ENCODE results near the gene HES1.

DNA sequence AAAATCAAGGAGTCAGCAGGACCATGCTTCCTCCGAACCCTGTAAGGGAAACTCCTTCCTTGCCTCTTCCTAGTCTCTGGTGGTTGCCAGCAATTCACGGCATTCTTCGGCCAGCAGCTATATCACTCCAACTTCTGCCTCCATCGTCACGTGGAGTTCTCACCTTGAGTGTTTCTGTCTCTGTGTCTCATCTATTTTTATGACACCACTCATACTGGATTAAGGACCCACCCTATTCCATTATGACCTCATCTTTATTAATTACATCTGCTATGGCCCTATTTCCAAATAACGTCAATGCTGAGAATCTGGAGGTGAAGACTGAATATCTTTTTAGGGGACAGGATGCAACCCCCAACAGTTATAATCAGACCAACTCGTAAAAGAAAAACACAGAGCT is 21.8 kb upstream of the HES1 start:
- no peak for TF ChIP-seq ZNF331 (CRISPR knock-in tag; IDR thresholded peaks at IDR 0.05; ENCODE audit: low read depth)
- TF ChIP-seq, protein P1, sequence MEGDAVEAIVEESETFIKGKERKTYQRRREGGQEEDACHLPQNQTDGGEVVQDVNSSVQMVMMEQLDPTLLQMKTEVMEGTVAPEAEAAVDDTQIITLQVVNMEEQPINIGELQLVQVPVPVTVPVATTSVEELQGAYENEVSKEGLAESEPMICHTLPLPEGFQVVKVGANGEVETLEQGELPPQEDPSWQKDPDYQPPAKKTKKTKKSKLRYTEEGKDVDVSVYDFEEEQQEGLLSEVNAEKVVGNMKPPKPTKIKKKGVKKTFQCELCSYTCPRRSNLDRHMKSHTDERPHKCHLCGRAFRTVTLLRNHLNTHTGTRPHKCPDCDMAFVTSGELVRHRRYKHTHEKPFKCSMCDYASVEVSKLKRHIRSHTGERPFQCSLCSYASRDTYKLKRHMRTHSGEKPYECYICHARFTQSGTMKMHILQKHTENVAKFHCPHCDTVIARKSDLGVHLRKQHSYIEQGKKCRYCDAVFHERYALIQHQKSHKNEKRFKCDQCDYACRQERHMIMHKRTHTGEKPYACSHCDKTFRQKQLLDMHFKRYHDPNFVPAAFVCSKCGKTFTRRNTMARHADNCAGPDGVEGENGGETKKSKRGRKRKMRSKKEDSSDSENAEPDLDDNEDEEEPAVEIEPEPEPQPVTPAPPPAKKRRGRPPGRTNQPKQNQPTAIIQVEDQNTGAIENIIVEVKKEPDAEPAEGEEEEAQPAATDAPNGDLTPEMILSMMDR (conservative IDR thresholded peaks at IDR 0.05; ENCODE audit: low read depth in 2 of 2): no peak
- no peak for TF ChIP-seq POLR2AphosphoS5 (IDR thresholded peaks at IDR 0.05; ENCODE audit: low read depth)
